Upper lobe of left lung (tissue), 6 donors: ENCODE measurements around the gene ANKS3. TPM values are rescaled to one million over a fixed set of nuclear protein-coding genes. Genes with fewer than 3 reads are reported as not detected.
"Not testable (repeated sequence)": the region's sequence is repeated elsewhere in the genome, so short reads cannot be mapped to it uniquely, and the experiment has no call there.

Experiments used
- ATAC-seq, 2 donors: fragments of 200-7000 bp; cut with Tn5 transposase; one replicate each; pipeline ENCODE4 v1.9.1; 2022; ENCODE audit warnings: mild to moderate bottlenecking in 2 of 2, moderate library complexity in 2 of 2; ENCODE audit not compliant: low FRiP score in 2 of 2
- DNase-seq, 2 donors: peaks; one replicate each; pipeline ENCODE4 v3.0.0-alpha.2; 2019 to 2020
- H3K27ac ChIP-seq, 4 donors: fragments of 200-600 bp; sonication (generic); one replicate each; pipeline ENCODE4 v1.5.1; 2016 to 2019
- H3K27me3 ChIP-seq, 4 donors: fragments of 200-600 bp; sonication (generic); one replicate each; pipeline ENCODE4 v1.5.1; 2017 to 2019
- H3K36me3 ChIP-seq, 4 donors: fragments of 200-600 bp; sonication (generic); one replicate each; pipeline ENCODE4 v1.5.1; 2016 to 2019
- H3K4me1 ChIP-seq, 4 donors: fragments of 200-600 bp; sonication (generic); one replicate each; pipeline ENCODE4 v1.5.1; 2018 to 2019
- H3K4me3 ChIP-seq, 4 donors: fragments of 200-600 bp; sonication (generic); one replicate each; pipeline ENCODE4 v1.5.1; 2017 to 2019; ENCODE audit warnings: mild to moderate bottlenecking in 2 of 4, moderate library complexity in 1 of 4
- H3K9me3 ChIP-seq, 4 donors: fragments of 200-600 bp; sonication (generic); one replicate each; pipeline ENCODE4 v1.5.1; 2018 to 2019
- CTCF ChIP-seq, 6 experiments: fragments of 450-650 bp in 4 of 6; fragments of 200-600 bp in 2 of 6; sonication (generic) in 2 of 6; IDR thresholded peaks; one replicate each; pipeline ENCODE4 v1.5.1; 2016 to 2019; ENCODE audit warnings: antibody characterized with exemption in 6 of 6
- EP300 ChIP-seq, 4 donors: sonication (generic); formaldehyde crosslinking; IDR thresholded peaks; one replicate each; pipeline ENCODE4 v1.5.1; 2017; ENCODE audit warnings: antibody characterized with exemption in 4 of 4, control low read depth in 2 of 4
- POLR2A ChIP-seq, 4 donors: fragments of 450-650 bp; IDR thresholded peaks; one replicate each; pipeline ENCODE4 v1.5.1; 2016 to 2017; ENCODE audit warnings: antibody characterized with exemption in 4 of 4, mild to moderate bottlenecking in 2 of 4
- POLR2AphosphoS5 ChIP-seq, 2 donors: sonication (generic); formaldehyde crosslinking; IDR thresholded peaks; one replicate each; pipeline ENCODE4 v1.5.1; 2017; ENCODE audit warnings: antibody characterized with exemption in 2 of 2
- WGBS, 2 donors: methylation state at CpG; one replicate each; pipeline ENCODE4 v1.1.5; 2017 to 2018; 5-methylcytosine and 5-hydroxymethylcytosine counted together
- total RNA-seq, 6 donors: library from RNA; depleted of rRNA in 4 of 6; stranded (reverse); fragments of >200 nt in 4 of 6; gene quantifications; one replicate each; pipeline versions ENCODE4 v1.1.0 to v1.2.1, GENCODE V29; 2016 to 2021
- donor health status: DM: no; HTN: no; CAD: no; lungs with moderate emphysema.
- donor health status: DM: no; HTN: yes; CAD: no; lungs with severe emphysema.

ANKS3 gene
- total RNA-seq, 6 donors from 2014 or later, result 17.9 to 67.1 (median 20.0) TPM

GRCh38 chr16:4652561-4652960 is 81.5 kb downstream of the ANKS3 start:
- H3K4me1 ChIP-seq, result peaks cover 15 to 69% (median 48%) of the 10 kb centered on the region in 4 donors
- TF ChIP-seq POLR2AphosphoS5 (IDR thresholded peaks at IDR 0.05) (no peak), POLR2A (IDR thresholded peaks at IDR 0.05) (no peak), CTCF (IDR thresholded peaks at IDR 0.05) (no peak), EP300 (IDR thresholded peaks at IDR 0.05) (no peak)
- no peaks in the 10 kb centered on the region for H3K27me3 ChIP-seq
- H3K27ac ChIP-seq, result peak overlapping the region; percentile 67 to 89 (median 77)
- H3K4me3 ChIP-seq, result no peak overlapping the region
- H3K9me3 ChIP-seq, result no peaks in the 10 kb centered on the region
- H3K36me3 ChIP-seq, result peaks cover 8 to 72% (median 49%) of the 10 kb centered on the region in 4 donors
- no peak for ATAC-seq
- 82 to 87% methylated on average over 10 to 25 of the region's 25 CpGs for WGBS, 2 donors
- DNase-seq, result peak in 1 of 2 donors; percentile 85

- Histone ChIP-seq H3K36me3 (peaks cover 8 to 69% (median 44%) of the 10 kb centered on the region in 4 donors), H3K27ac (peak overlapping the region in 3 of 4 donors; percentile 74 to 89 (median 80)), H3K27me3 (no peaks in the 10 kb centered on the region), H3K9me3 (no peaks in the 10 kb centered on the region), H3K4me3 (no peak overlapping the region), H3K4me1 (peaks cover 15 to 69% (median 51%) of the 10 kb centered on the region in 4 donors)
- ATAC-seq (no peak), DNase-seq (peak in 1 of 2 donors; percentile 49)
- TF ChIP-seq EP300 (IDR thresholded peaks at IDR 0.05) (no peak), POLR2A (IDR thresholded peaks at IDR 0.05) (no peak)
- 83 to 85% methylated on average over 10 to 13 of the region's 13 CpGs for WGBS, 2 donors
Observed at GRCh38 chr16:4651827-4652226, 82.2 kb downstream of the ANKS3 start.

- DNase-seq (peak in 1 of 2 donors; percentile 60), ATAC-seq (peak in 1 of 2 donors; percentile 53)
- H3K27me3 ChIP-seq, H3K9me3 ChIP-seq, H3K4me3 ChIP-seq: not testable (repeated sequence)
- Histone ChIP-seq H3K36me3 (peaks cover 8 to 69% (median 38%) of the 10 kb centered on the region in 4 donors), H3K4me1 (peaks cover 11 to 69% (median 43%) of the 10 kb centered on the region in 4 donors), H3K27ac (peak overlapping the region in 2 of 4 donors; percentile 26 to 33)
- 77 to 82% methylated on average over 10 to 15 of the region's 15 CpGs for WGBS, 2 donors
- TF ChIP-seq CTCF (IDR thresholded peaks at IDR 0.05), result peak; percentile 70 to 78 (median 73)
Observed at GRCh38 chr16:4650443-4651074, 83.5 kb downstream of the ANKS3 start.

GRCh38 chr16:4649744-4650442 is 84.2 kb downstream of the ANKS3 start:
- peak in 1 of 2 donors; percentile 41 for DNase-seq
- no peaks in the 10 kb centered on the region for H3K9me3 ChIP-seq

More at GRCh38 chr16:4649744-4650442, 84.2 kb downstream of the ANKS3 start:
- Histone ChIP-seq H3K36me3 (peaks cover 8 to 69% (median 34%) of the 10 kb centered on the region in 4 donors), H3K4me3 (no peak overlapping the region), H3K4me1 (peaks cover 4 to 64% (median 37%) of the 10 kb centered on the region in 4 donors), H3K27me3 (no peaks in the 10 kb centered on the region), H3K27ac (peak overlapping the region in 2 of 4 donors; percentile 26 to 33)
- WGBS, 2 donors, result 81 to 85% methylated on average over 16 to 25 of the region's 25 CpGs
- TF ChIP-seq EP300 (IDR thresholded peaks at IDR 0.05) (no peak), CTCF (IDR thresholded peaks at IDR 0.05) (no peak), POLR2AphosphoS5 (IDR thresholded peaks at IDR 0.05) (no peak), POLR2A (IDR thresholded peaks at IDR 0.05) (no peak)
- no peak for ATAC-seq
